Immature natural killer cell (primary cell): Measurements from ENCODE around the gene MUC4. TPM values are rescaled to one million over a fixed set of nuclear protein-coding genes. Genes with fewer than 3 reads are reported as not detected.
"Not testable (repeated sequence)": the region's sequence is repeated elsewhere in the genome, so short reads cannot be mapped to it uniquely, and the experiment has no call there.

Experiments used
- DNase-seq, 3 donors: peaks; one replicate each; pipeline ENCODE4 v3.0.0; 2022; ENCODE audit warnings: mixed read lengths in 1 of 3
- H3K27ac Mint-ChIP-seq, 6 donors: one replicate each; pipeline ENCODE4 v1.8.0; 2020; ENCODE audit warnings: mixed read lengths in 6 of 6, mild to moderate bottlenecking in 5 of 6, inconsistent platforms in 4 of 6, moderate library complexity in 3 of 6
- H3K27me3 Mint-ChIP-seq, 3 donors: one replicate each; pipeline ENCODE4 v1.8.0; 2020 to 2021; ENCODE audit warnings: low read depth in 3 of 3, mild to moderate bottlenecking in 3 of 3, mixed read lengths in 3 of 3, moderate library complexity in 3 of 3, inconsistent platforms in 1 of 3
- H3K36me3 Mint-ChIP-seq, 3 donors: one replicate each; pipeline ENCODE4 v1.8.0; 2020; ENCODE audit warnings: mixed read lengths in 3 of 3, inconsistent platforms in 2 of 3, mild to moderate bottlenecking in 2 of 3
- H3K4me1 Mint-ChIP-seq, 2 donors: one replicate each; pipeline ENCODE4 v1.8.0; 2020; ENCODE audit warnings: inconsistent platforms in 2 of 2, mild to moderate bottlenecking in 2 of 2, mixed read lengths in 2 of 2, moderate library complexity in 1 of 2
- H3K4me3 Mint-ChIP-seq, 5 donors: one replicate each; pipeline ENCODE4 v1.8.0; 2020; ENCODE audit warnings: mild to moderate bottlenecking in 5 of 5, mixed read lengths in 5 of 5, inconsistent platforms in 3 of 5, moderate library complexity in 3 of 5
- H3K9me3 Mint-ChIP-seq, 6 donors: one replicate each; pipeline ENCODE4 v1.8.0; 2020; ENCODE audit warnings: mild to moderate bottlenecking in 6 of 6, mixed read lengths in 6 of 6, inconsistent platforms in 4 of 6, moderate library complexity in 3 of 6
- polyA plus RNA-seq, 3 donors: library from polyadenylated mRNA; unstranded; fragments of 300-500 nt; fragmentation: Illumina TruSeq; gene quantifications; one replicate each; pipeline ENCODE4 v1.2.3, GENCODE V29; 2021

Gene MUC4
- polyA plus RNA-seq, 3 donors from 2014 or later, result 0.06 TPM; not detected in 2

DNA sequence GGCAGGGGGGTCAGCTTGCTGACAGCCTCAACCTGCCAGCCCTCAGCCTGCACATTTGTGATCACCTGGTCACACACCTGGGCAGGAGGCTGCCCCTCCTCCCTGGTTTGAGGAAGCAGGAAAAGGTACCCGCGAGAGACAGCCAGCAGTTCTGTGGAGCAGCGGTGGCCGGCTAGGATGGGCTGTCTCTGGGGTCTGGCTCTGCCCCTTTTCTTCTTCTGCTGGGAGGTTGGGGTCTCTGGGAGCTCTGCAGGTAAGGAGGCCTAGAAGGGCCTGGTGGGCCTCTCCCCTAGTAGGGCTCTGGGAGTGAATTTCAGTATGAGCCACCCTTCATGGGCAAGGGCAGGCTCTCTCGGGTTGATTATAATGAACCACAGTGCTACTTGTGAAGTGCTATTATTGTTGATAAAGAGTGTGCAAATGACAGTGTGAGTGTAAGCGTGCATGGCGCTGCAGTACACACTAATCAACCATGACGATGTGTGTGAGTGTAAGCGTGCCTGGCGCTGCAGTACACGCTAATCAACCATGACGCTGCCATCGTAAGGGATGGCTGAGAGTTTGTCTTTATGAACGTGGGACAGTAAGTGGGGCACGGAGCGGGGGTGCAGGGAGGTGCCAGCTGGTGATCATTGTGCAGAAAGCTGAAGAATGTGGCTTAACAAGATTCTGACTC, 90.8 kb downstream of the MUC4 start, which contains the start of gene MUC20:
Gene MUC20 (plus strand): TSS at position 148 of the 676 bp plus-strand sequence. CDS start 30 bp downstream, at position 178.
- H3K27ac Mint-ChIP-seq, H3K4me3 Mint-ChIP-seq, DNase-seq, H3K4me1 Mint-ChIP-seq, H3K9me3 Mint-ChIP-seq: not testable (repeated sequence)
- peaks cover 0 to 10% (median 3%) of the 10 kb centered on the region in 3 donors for H3K36me3 Mint-ChIP-seq
- peaks cover 2 to 10% (median 2%) of the 10 kb centered on the region in 3 donors for H3K27me3 Mint-ChIP-seq

DNA sequence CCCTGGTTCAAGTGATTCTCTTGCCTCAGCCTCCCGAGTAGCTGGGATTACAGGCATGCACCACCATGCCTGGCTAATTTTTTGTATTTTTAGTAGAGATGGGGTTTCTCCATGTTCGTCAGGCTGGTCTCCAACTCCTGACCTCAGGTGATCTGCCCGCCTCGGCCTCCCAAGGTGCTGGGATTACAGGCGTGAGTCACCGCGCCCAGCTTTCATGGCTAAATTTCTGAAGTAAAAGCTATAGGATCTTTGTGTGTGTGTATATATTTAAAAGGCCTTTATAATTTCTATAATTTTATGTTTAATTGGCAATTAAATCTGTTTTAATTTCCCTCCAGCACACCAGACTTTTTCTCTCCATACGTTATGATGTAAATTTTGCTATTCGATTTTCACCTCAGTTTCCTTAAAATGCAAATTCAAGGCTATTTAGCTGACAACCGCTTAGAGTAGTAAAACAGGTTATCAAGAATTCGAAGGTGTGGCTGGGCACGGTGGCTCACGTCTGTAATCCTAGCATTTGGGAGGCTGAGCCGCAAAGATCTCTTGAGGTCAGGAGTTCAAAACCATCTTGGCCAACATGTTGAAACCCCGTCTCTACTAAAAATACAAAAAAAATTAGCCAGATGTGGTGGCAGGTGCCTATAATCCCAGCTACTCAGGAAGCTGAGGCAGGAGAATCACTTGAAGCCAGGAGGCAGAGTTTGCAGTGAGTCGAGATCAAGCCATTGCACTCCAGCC, 92.0 kb downstream of the MUC4 start:
- not testable (repeated sequence) for H3K4me3 Mint-ChIP-seq
- H3K36me3 Mint-ChIP-seq, result peaks cover 8 to 22% (median 14%) of the 10 kb centered on the region in 3 donors

GRCh38 chr3:195718477-195718984, 93.2 kb downstream of the MUC4 start:
- H3K9me3 Mint-ChIP-seq, result no peaks in the 10 kb centered on the region
- peak overlapping the region in 2 of 6 donors; percentile 4 to 36 for H3K27ac Mint-ChIP-seq
- peaks cover 2 to 8% (median 4%) of the 10 kb centered on the region in 3 donors for H3K27me3 Mint-ChIP-seq
- peaks cover 13 to 27% (median 18%) of the 10 kb centered on the region in 3 donors for H3K36me3 Mint-ChIP-seq
- peaks cover 0 to 2% of the 10 kb centered on the region in 2 donors for H3K4me1 Mint-ChIP-seq
- no peak overlapping the region for H3K4me3 Mint-ChIP-seq
- no peak for DNase-seq

More for the DNA sequence above, 92.0 kb downstream of the MUC4 start:
- not testable (repeated sequence) for H3K4me1 Mint-ChIP-seq, DNase-seq, H3K27me3 Mint-ChIP-seq, H3K27ac Mint-ChIP-seq, H3K9me3 Mint-ChIP-seq

GRCh38 chr3:195717852-195718476, 93.8 kb downstream of the MUC4 start:
- H3K36me3 Mint-ChIP-seq, result peaks cover 13 to 27% (median 18%) of the 10 kb centered on the region in 3 donors
- DNase-seq, result no peak
- H3K9me3 Mint-ChIP-seq, result no peaks in the 10 kb centered on the region
- peaks cover 0 to 2% of the 10 kb centered on the region in 2 donors for H3K4me1 Mint-ChIP-seq
- no peak overlapping the region for H3K4me3 Mint-ChIP-seq
- H3K27ac Mint-ChIP-seq, result peak overlapping the region in 2 of 6 donors; percentile 4 to 6
- H3K27me3 Mint-ChIP-seq, result peaks cover 2 to 8% (median 4%) of the 10 kb centered on the region in 3 donors

- Mint-ChIP-seq H3K27me3 (peaks cover 2 to 8% (median 4%) of the 10 kb centered on the region in 3 donors), H3K4me3 (no peak overlapping the region), H3K9me3 (no peaks in the 10 kb centered on the region), H3K36me3 (peaks cover 13 to 30% (median 18%) of the 10 kb centered on the region in 3 donors), H3K4me1 (peaks cover 0 to 2% of the 10 kb centered on the region in 2 donors), H3K27ac (no peak overlapping the region)
- DNase-seq, result no peak
These were observed 94.3 kb downstream of the MUC4 start for GRCh38 chr3:195717416-195717815.

GRCh38 chr3:195715583-195716266, 96.0 kb downstream of the MUC4 start:
- Mint-ChIP-seq H3K27me3 (peaks cover 2 to 6% (median 4%) of the 10 kb centered on the region in 3 donors), H3K36me3 (peaks cover 13 to 35% (median 24%) of the 10 kb centered on the region in 3 donors), H3K9me3 (no peaks in the 10 kb centered on the region), H3K4me3 (no peak overlapping the region), H3K27ac (no peak overlapping the region), H3K4me1 (peaks cover 0 to 2% of the 10 kb centered on the region in 2 donors)
- DNase-seq, result no peak

- DNase-seq, result no peak
- Mint-ChIP-seq H3K9me3 (no peaks in the 10 kb centered on the region), H3K4me1 (peaks cover 0 to 2% of the 10 kb centered on the region in 2 donors), H3K36me3 (peaks cover 13 to 41% (median 30%) of the 10 kb centered on the region in 3 donors), H3K27ac (no peak overlapping the region), H3K27me3 (peaks cover 2 to 6% (median 4%) of the 10 kb centered on the region in 3 donors), H3K4me3 (no peak overlapping the region)
These were observed 96.6 kb downstream of the MUC4 start for GRCh38 chr3:195715134-195715533.

DNA sequence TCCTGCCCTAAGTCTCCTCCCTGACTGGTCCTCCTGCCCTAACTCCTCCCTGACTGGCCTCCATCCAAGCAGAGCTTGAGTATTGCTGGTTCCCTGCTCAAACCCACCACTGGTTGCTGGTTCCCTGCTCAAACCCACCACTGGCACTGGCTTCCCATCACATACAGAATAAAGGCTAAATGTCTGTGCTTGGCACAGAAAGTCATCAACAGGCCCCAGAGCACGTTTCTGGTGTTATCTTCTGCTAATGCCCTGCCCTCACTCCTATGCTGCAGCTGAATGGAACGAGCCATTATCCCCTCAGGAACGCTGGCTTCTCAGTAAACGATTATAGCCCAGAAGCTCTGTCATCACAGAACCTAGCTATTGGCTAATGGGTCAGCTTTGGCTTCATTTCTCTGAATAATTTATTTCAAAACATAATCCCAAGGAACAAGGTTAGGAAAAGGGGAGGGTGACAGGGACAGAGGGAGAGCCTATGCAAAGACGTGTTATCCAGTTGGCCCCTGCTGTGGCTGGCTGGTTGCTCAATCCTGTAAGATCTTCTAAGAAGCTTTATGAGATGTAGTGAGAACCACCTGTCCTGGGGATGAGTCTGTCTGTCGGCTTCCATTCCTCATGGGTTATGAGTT, 97.2 kb downstream of the MUC4 start:
- peaks cover 0 to 2% of the 10 kb centered on the region in 2 donors for H3K4me1 Mint-ChIP-seq
- no peak for DNase-seq
- H3K27ac Mint-ChIP-seq, result no peak overlapping the region
- H3K9me3 Mint-ChIP-seq, result no peaks in the 10 kb centered on the region
- H3K4me3 Mint-ChIP-seq, result no peak overlapping the region
- peaks cover 2 to 6% (median 4%) of the 10 kb centered on the region in 3 donors for H3K27me3 Mint-ChIP-seq
- peaks cover 13 to 48% (median 36%) of the 10 kb centered on the region in 3 donors for H3K36me3 Mint-ChIP-seq

- peaks cover 19 to 61% (median 50%) of the 10 kb centered on the region in 3 donors for H3K36me3 Mint-ChIP-seq
- not testable (repeated sequence) for DNase-seq, H3K27me3 Mint-ChIP-seq, H3K27ac Mint-ChIP-seq, H3K4me1 Mint-ChIP-seq, H3K9me3 Mint-ChIP-seq, H3K4me3 Mint-ChIP-seq
These were observed 98.6 kb downstream of the MUC4 start for GRCh38 chr3:195713150-195713549.

- not testable (repeated sequence) for H3K27ac Mint-ChIP-seq, DNase-seq, H3K9me3 Mint-ChIP-seq, H3K27me3 Mint-ChIP-seq, H3K4me1 Mint-ChIP-seq, H3K4me3 Mint-ChIP-seq
- H3K36me3 Mint-ChIP-seq, result peaks cover 19 to 60% (median 50%) of the 10 kb centered on the region in 3 donors
These were observed 99.2 kb downstream of the MUC4 start for GRCh38 chr3:195712535-195712910.

DNA sequence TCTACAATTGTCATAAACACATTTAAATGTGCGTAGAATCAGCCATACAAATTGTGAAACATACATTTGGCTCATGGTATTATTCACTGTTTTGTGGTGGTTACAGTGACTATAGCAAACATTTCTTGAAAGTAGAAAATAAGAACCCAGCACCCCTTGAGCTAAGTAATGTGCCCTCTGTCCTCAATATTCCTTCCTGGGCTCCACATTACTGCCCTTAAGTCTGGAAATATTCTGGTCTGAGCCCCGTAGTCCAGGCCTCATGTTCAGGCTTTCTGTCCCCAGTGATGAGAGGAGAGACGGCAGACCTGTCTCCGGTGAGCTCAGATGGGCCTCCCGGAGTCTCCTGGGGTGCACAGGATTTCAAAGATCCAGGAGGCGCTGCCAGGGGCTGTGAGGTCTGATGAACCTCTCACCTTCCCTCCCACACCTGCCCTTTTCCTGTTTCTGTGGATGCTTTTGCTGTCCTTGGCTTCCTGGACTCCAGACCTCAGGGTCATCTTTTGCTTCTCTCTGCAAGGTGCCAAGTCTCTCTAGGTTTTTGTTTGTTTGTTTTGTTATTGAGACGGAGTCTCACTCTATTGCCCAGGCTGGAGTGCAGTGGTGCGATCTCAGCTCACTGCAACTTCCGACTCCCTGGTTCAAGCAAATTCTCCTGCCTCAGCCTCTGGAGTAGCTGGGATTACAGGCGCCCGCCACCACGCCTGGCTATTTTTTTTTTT, 99.8 kb downstream of the MUC4 start:
- peaks cover 0 to 2% (median 0%) of the 10 kb centered on the region in 3 donors for H3K27me3 Mint-ChIP-seq
- H3K36me3 Mint-ChIP-seq, result peaks cover 19 to 55% (median 50%) of the 10 kb centered on the region in 3 donors
- H3K4me1 Mint-ChIP-seq, result peaks cover 0 to 2% of the 10 kb centered on the region in 2 donors
- H3K9me3 Mint-ChIP-seq, result no peaks in the 10 kb centered on the region
- no peak for DNase-seq
- H3K4me3 Mint-ChIP-seq, result no peak overlapping the region
- no peak overlapping the region for H3K27ac Mint-ChIP-seq

DNA sequence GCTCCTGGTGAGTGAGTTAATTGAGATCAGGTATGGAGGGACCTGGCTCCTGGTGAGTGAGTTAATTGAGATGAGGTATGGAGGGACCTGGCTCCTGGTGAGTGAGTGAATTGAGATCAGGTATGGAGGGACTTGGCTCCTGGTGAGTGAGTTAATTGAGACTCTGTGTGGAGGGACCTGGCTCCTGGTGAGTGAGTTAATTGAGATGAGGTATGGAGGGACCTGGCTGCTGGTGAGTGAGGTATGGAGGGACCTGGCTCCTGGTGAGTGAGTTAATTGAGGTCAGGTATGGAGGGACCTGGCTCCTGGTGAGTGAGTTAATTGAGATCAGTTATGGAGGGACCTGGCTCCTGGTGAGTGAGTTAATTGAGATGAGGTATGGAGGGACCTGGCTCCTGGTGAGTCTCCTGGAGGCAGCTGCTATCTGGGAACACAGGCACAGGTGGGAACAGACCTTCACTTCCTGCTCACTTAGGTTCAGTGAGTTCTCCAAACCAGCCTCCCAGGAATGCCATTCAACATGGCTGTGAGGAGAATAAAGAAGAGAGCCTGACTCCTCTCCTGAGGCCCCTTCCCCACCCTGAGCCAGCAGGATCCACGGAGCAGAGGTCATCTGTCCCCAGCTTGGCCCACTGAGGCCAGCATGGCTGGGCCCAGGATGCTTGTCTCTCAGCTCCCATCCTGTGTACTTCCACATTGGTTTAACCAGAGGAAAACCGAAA, 100.5 kb downstream of the MUC4 start:
- not testable (repeated sequence) for DNase-seq, H3K27me3 Mint-ChIP-seq, H3K9me3 Mint-ChIP-seq, H3K4me1 Mint-ChIP-seq, H3K4me3 Mint-ChIP-seq
- Mint-ChIP-seq H3K27ac (peak overlapping the region in 1 of 6 donors; percentile 55), H3K36me3 (peaks cover 19 to 54% (median 50%) of the 10 kb centered on the region in 3 donors)
